HepG2 (cell line): ENCODE data around the gene TMEM114. TPM values are rescaled to one million over a fixed set of nuclear protein-coding genes. Genes with fewer than 3 reads are reported as not detected.

Source experiments
- BCL6 ChIP-seq: IDR thresholded peaks from 2 replicates; pipeline ENCODE4 v1.6.1; 2016; ENCODE audit warnings: missing genetic modification reagents, missing compliant biosample characterization
- CBX1 ChIP-seq: IDR thresholded peaks from one replicate; pipeline ENCODE4 v1.6.1; 2016; ENCODE audit warnings: antibody characterized with exemption, low read depth
- CBX5 ChIP-seq: sonication (generic); formaldehyde crosslinking; IDR thresholded peaks from 2 replicates; pipeline ENCODE4 v1.4.0; 2020; ENCODE audit warnings: missing genetic modification reagents, borderline replicate concordance
- EP300 ChIP-seq, 3 experiments: sonication (generic) in 1 of 3; formaldehyde crosslinking in 1 of 3; IDR thresholded peaks; 2 replicates each; pipeline versions ENCODE4 v1.5.1 to v1.6.1; 2011 to 2020; ENCODE audit warnings: low read depth in 2 of 3, low read length in 2 of 3, borderline replicate concordance in 1 of 3, improper control_type of control experiment in 1 of 3, mild to moderate bottlenecking in 1 of 3, missing genetic modification reagents in 1 of 3, moderate library complexity in 1 of 3
- MED1 ChIP-seq: sonication (generic); formaldehyde crosslinking; IDR thresholded peaks from 2 replicates; pipeline ENCODE4 v1.4.0; 2020; ENCODE audit warnings: missing genetic modification reagents
- MIER3 ChIP-seq: IDR thresholded peaks from 2 replicates; pipeline ENCODE4 v1.6.1; 2016; ENCODE audit warnings: missing compliant biosample characterization, borderline replicate concordance
- MXI1 ChIP-seq: IDR thresholded peaks from 3 replicates; pipeline ENCODE4 v1.6.1; 2012; ENCODE audit warnings: low read depth, low read length, inconsistent platforms, borderline replicate concordance
- NR2C2 ChIP-seq: sonication (generic); formaldehyde crosslinking; IDR thresholded peaks from 2 replicates; pipeline ENCODE4 v1.4.0; 2020; ENCODE audit warnings: missing genetic modification reagents, mild to moderate bottlenecking, moderate library complexity, borderline replicate concordance
- PHF21A ChIP-seq: sonication (generic); formaldehyde crosslinking; IDR thresholded peaks from 2 replicates; pipeline ENCODE4 v1.5.0; 2020; ENCODE audit warnings: mild to moderate bottlenecking, missing genetic modification reagents
- SOX13 ChIP-seq, 3 experiments: fragments of 450-650 bp in 1 of 3; sonication (generic) in 1 of 3; formaldehyde crosslinking in 1 of 3; IDR thresholded peaks in 2 of 3; conservative IDR thresholded peaks in 1 of 3; 2 replicates each; pipeline versions ENCODE4 v1.5.0 to v1.6.1; 2016 to 2020; ENCODE audit warnings: antibody characterized with exemption in 1 of 3, mild to moderate bottlenecking in 1 of 3, missing compliant biosample characterization in 1 of 3, missing genetic modification reagents in 1 of 3, moderate library complexity in 1 of 3
- SOX5 ChIP-seq: IDR thresholded peaks from 2 replicates; pipeline ENCODE4 v1.6.1; 2016; ENCODE audit warnings: borderline replicate concordance
- TBX2 ChIP-seq: sonication (generic); formaldehyde crosslinking; IDR thresholded peaks from 2 replicates; pipeline ENCODE4 v1.5.0; 2020; ENCODE audit warnings: missing genetic modification reagents, mild to moderate bottlenecking, borderline replicate concordance
- TSC22D2 ChIP-seq: sonication (generic); formaldehyde crosslinking; IDR thresholded peaks from 2 replicates; pipeline ENCODE4 v1.5.1; 2020; ENCODE audit warnings: missing genetic modification reagents, mild to moderate bottlenecking, borderline replicate concordance
- ZFAT ChIP-seq: sonication (generic); formaldehyde crosslinking; conservative IDR thresholded peaks from 2 replicates; pipeline ENCODE4 v1.8.1; 2023; ENCODE audit warnings: missing genetic modification reagents, inconsistent platforms
- ZNF274 ChIP-seq: sonication (generic); formaldehyde crosslinking; IDR thresholded peaks from 2 replicates; pipeline ENCODE4 v1.5.1; 2020; ENCODE audit warnings: mild to moderate bottlenecking, missing genetic modification reagents
- ZNF317 ChIP-seq: sonication (generic); formaldehyde crosslinking; IDR thresholded peaks from 2 replicates; pipeline ENCODE4 v1.5.0; 2020; ENCODE audit warnings: mild to moderate bottlenecking, missing genetic modification reagents
- ZNF430 ChIP-seq: sonication (generic); formaldehyde crosslinking; IDR thresholded peaks from 2 replicates; pipeline ENCODE4 v1.9.0; 2021; ENCODE audit warnings: mild to moderate bottlenecking, missing genetic modification reagents
- ZNF558 ChIP-seq: sonication (generic); formaldehyde crosslinking; IDR thresholded peaks from 2 replicates; pipeline ENCODE4 v1.9.0; 2022; ENCODE audit warnings: mild to moderate bottlenecking, missing genetic modification reagents, borderline replicate concordance
- ZNF572 ChIP-seq: sonication (generic); formaldehyde crosslinking; IDR thresholded peaks from 2 replicates; pipeline ENCODE4 v1.5.1; 2020; ENCODE audit warnings: mild to moderate bottlenecking, missing genetic modification reagents
- polyA plus RNA-seq, 8 experiments: library from polyadenylated mRNA; depleted of rRNA in 3 of 8; stranded (reverse) in 7 of 8; unstranded in 1 of 8; fragments of >200 nt; fragmentation: Illumina TruSeq in 4 of 8; extraction: Trizol in 4 of 8; gene quantifications; 2 replicates each; pipeline versions ENCODE4 v1.2.1 to v1.2.3, GENCODE V29; 2011 to 2016; ENCODE audit warnings: low read depth in 4 of 8, missing spikeins in 1 of 8, mixed read lengths in 1 of 8; ENCODE audit not compliant: insufficient read depth in 1 of 8
- total RNA-seq, 5 experiments: library from RNA; depleted of rRNA; stranded (reverse); fragments of >200 nt; fragmentation: Illumina TruSeq; extraction: Trizol; gene quantifications; 2 replicates each; pipeline ENCODE4 v1.2.3, GENCODE V29; 2016; ENCODE audit warnings: low read depth in 1 of 5
- TF ChIP-seq, protein P1 (sequence below): sonication (generic); formaldehyde crosslinking; IDR thresholded peaks from 2 replicates; pipeline ENCODE4 v1.4.0; 2020; ENCODE audit warnings: mild to moderate bottlenecking, missing genetic modification reagents
- TF ChIP-seq, protein P2 (sequence below): fragments of 450-650 bp; IDR thresholded peaks from 2 replicates; pipeline ENCODE4 v1.6.1; 2016
- TF ChIP-seq, protein P3 (sequence below): sonication (generic); formaldehyde crosslinking; IDR thresholded peaks from 2 replicates; pipeline ENCODE4 v1.5.0; 2020; ENCODE audit warnings: mild to moderate bottlenecking, missing genetic modification reagents, borderline replicate concordance

TMEM114 gene
- total and polyA plus RNA-seq, 2 of the 13 experiments (the other 11 are each of a cell fraction or from before 2014, with no cell fraction given): not detected

DNA sequence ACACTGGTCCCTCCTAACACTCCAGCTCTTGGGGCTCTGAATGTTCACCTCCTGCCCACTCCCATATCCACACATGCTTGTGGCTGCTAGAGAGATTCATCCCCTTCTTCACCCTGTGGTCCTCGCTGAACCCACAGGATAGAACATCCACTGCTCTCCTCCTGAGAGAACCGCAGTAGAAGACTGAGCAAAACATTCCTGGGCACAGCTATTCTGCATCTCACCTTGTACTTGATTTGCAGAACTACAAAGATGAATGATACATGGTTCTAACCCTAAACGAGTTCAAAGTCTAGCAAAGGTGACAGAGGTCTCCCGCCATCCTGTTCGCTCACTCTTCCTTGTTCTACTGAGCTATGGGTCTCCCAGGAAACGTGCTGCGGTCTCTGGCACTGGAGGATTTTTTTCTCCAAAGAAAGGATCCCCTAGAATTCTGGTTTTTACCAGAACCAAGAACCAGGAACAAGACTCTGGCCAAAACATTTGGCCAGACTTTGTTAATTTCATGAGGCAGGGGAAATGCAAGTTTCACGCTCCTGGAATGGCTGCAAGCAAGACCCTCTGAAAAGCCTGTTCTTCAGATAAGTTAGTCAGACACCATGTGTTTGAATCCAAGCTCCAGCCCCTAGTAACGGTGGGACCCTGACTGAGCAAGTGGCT is 39.5 kb downstream of the TMEM114 start (continued):
- TF ChIP-seq CBX1 (peak; percentile 46), MED1 (peak; percentile 70), ZNF572 (CRISPR knock-in tag) (peak; percentile 91; the same call in 1 of the 2 replicates), MIER3 (CRISPR knock-in tag) (peak; percentile 38; the same call in 1 of the 2 replicates), MXI1 (0 out of 3 replicates have a peak, but pooled peaks have one; percentile 12), ZFAT (CRISPR knock-in tag) (no peak), ZNF274 (CRISPR knock-in tag) (0 out of 2 replicates have a peak, but pooled peaks have one; percentile 44), ZNF430 (CRISPR knock-in tag) (peak; percentile 81; the same call in 1 of the 2 replicates), EP300 (IDR thresholded peaks at IDR 0.05; ENCODE audit: low read depth in 2 of 2, low read length in 2 of 2) (peak; percentile 24 to 50; a peak in 2 of 4 replicates), EP300 (CRISPR knock-in tag; IDR thresholded peaks at IDR 0.05; ENCODE audit: borderline replicate concordance) (no peak), PHF21A (no peak), CBX5 (CRISPR knock-in tag) (peak; percentile 15; the same call in 1 of the 2 replicates), TSC22D2 (CRISPR knock-in tag) (no peak), ZNF317 (0 out of 2 replicates have a peak, but pooled peaks have one; percentile 7), BCL6 (CRISPR knock-in tag) (peak; percentile 23; the same call in 1 of the 2 replicates), SOX13 (IDR thresholded peaks at IDR 0.05) (no peak), SOX13 (CRISPR knock-in tag; conservative IDR thresholded peaks at IDR 0.05 in 1 of 2, IDR thresholded peaks at IDR 0.05 in 1 of 2) (peak in 1 of 2 experiments; percentile 72; a peak in 2 of 4 replicates), NR2C2 (CRISPR knock-in tag) (peak; percentile 11; the same call in 1 of the 2 replicates), TBX2 (peak; percentile 34; the same call in 1 of the 2 replicates), SOX5 (CRISPR knock-in tag) (peak; percentile 82), ZNF558 (CRISPR knock-in tag) (0 out of 2 replicates have a peak, but pooled peaks have one; percentile 61)
- TF ChIP-seq, protein P1, sequence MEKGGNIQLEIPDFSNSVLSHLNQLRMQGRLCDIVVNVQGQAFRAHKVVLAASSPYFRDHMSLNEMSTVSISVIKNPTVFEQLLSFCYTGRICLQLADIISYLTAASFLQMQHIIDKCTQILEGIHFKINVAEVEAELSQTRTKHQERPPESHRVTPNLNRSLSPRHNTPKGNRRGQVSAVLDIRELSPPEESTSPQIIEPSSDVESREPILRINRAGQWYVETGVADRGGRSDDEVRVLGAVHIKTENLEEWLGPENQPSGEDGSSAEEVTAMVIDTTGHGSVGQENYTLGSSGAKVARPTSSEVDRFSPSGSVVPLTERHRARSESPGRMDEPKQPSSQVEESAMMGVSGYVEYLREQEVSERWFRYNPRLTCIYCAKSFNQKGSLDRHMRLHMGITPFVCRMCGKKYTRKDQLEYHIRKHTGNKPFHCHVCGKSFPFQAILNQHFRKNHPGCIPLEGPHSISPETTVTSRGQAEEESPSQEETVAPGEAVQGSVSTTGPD (CRISPR knock-in tag): peak; percentile 39; the same call in 1 of the 2 replicates
- TF ChIP-seq, protein P2, sequence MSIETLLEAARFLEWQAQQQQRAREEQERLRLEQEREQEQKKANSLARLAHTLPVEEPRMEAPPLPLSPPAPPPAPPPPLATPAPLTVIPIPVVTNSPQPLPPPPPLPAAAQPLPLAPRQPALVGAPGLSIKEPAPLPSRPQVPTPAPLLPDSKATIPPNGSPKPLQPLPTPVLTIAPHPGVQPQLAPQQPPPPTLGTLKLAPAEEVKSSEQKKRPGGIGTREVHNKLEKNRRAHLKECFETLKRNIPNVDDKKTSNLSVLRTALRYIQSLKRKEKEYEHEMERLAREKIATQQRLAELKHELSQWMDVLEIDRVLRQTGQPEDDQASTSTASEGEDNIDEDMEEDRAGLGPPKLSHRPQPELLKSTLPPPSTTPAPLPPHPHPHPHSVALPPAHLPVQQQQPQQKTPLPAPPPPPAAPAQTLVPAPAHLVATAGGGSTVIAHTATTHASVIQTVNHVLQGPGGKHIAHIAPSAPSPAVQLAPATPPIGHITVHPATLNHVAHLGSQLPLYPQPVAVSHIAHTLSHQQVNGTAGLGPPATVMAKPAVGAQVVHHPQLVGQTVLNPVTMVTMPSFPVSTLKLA: no peak
- TF ChIP-seq, protein P3, sequence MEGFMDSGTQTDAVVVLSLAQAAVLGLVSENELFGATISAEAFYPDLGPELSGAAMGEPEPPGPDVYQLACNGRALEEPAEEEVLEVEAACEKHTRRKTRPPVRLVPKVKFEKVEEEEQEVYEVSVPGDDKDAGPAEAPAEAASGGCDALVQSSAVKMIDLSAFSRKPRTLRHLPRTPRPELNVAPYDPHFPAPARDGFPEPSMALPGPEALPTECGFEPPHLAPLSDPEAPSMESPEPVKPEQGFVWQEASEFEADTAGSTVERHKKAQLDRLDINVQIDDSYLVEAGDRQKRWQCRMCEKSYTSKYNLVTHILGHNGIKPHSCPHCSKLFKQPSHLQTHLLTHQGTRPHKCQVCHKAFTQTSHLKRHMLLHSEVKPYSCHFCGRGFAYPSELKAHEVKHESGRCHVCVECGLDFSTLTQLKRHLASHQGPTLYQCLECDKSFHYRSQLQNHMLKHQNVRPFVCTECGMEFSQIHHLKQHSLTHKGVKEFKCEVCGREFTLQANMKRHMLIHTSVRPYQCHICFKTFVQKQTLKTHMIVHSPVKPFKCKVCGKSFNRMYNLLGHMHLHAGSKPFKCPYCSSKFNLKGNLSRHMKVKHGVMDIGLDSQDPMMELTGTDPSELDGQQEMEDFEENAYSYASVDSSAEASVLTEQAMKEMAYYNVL: peak; percentile 81; the same call in 1 of the 2 replicates
